GM12874 (cell line): ENCODE data around the gene KDM2B.

Experiments
- CTCF ChIP-seq: IDR thresholded peaks from 2 replicates; pipeline ENCODE4 v1.5.1; 2011; ENCODE audit warnings: low read depth, mild to moderate bottlenecking, control low read depth, low read length, moderate library complexity; ENCODE audit not compliant: insufficient read depth

Gene KDM2B

DNA sequence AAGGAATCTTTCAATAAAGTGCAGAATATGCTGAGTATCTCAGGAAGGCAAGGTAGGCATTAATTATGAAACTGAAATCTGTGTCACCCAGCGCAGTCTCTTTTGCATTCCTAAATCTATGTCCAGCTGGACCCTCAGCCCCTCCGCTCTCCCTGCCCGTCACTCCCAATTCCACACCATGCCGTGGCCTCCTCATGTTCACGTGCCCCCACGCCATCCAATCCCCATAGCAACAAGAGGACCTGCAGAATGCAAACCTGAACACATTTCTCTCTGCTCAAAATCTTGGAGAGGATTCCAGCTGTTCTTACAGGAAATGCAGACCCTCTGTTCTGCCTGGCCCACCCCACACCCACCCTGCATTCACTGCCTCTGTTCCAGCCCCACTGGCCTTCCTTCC is 35.3 kb downstream of the KDM2B start:
- TF ChIP-seq CTCF = no peak

- TF ChIP-seq CTCF = no peak
Observed at GRCh38 chr12:121543786-121544185, 37.0 kb downstream of the KDM2B start.

DNA sequence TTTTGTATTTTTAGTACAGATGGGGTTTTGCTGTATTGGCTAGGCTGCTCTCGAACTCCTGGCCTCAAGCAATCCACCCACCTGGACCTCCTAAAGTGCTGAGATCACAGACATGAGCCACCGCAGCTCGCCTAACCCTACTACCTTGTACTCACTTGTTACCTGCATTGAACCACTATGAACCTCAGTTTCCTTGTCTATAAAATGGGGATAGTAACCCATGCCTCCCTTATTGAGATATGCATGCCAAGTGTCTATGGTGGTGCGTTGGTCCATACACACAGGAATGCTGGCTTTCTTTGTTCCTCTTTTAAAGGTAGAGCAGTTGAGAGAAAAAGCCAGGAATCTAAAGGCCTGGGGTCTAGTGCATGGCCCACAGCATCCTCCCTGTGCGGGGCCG is 40.9 kb downstream of the KDM2B start:
- no peak for TF ChIP-seq CTCF

DNA sequence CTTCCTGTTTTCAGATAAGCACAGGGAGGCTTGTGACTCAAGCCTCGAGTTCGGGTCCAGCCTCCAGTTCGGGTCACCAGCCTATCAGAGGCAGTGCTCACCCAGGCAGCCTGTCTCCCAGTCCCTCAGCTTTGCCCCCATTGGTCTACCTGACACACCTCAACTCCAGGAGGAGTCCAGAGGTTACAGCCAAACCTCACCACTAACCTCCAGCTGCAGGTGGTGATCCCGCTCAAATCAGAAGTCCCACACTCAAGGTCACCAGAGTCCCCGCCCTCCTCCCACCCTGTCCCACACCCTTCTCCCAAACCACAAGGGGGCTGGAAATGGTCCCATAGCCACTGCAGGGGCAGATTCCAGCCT is 42.1 kb downstream of the KDM2B start:
- TF ChIP-seq CTCF = no peak

- no peak for TF ChIP-seq CTCF
Observed at GRCh38 chr12:121537814-121538698, 42.8 kb downstream of the KDM2B start.

GRCh38 chr12:121536899-121537813 is 43.7 kb downstream of the KDM2B start:
- no peak for TF ChIP-seq CTCF
